ENCODE data around the gene CPZ.
"Not testable (repeated sequence)": the region's sequence is repeated elsewhere in the genome, so short reads cannot be mapped to it uniquely, and the experiment has no call there.

GRCh38 chr4:8576591-8576990 lies 16.0 kb upstream of the CPZ start:
- not testable (repeated sequence) for TF ChIP-seq CTCF (conservative IDR thresholded peaks at IDR 0.05); EZH2 (IDR thresholded peaks at IDR 0.05; ENCODE audit: low read depth)
